ENCODE measurements around the gene GRIN3B. TPM values are rescaled to one million over a fixed set of nuclear protein-coding genes. Genes with fewer than 3 reads are reported as not detected.

GRIN3B gene
- total RNA-seq, 2 donors from 2014 or later = 0.14 TPM; not detected in 1

GRCh38 chr19:993361-993830 is 6.8 kb upstream of the GRIN3B start:
- H3K9me3 ChIP-seq = no peaks in the 10 kb centered on the region
- DNase-seq (ENCODE audit: low spot score) = no peak
- ATAC-seq (ENCODE audit: insufficient number of reproducible peaks, low FRiP score, low read depth) = no peak
- H3K27ac ChIP-seq = no peak overlapping the region
- H3K4me3 ChIP-seq = no peak overlapping the region
- no peaks in the 10 kb centered on the region for H3K27me3 ChIP-seq (replicated peaks; ENCODE audit: insufficient read depth)
- peaks cover 11% of the 10 kb centered on the region for H3K36me3 ChIP-seq
- no peak for TF ChIP-seq CTCF (IDR thresholded peaks at IDR 0.05)
- no peaks in the 10 kb centered on the region for H3K4me1 ChIP-seq (ENCODE audit: control insufficient read depth in 1 of 2, low read depth in 2 of 2)

- H3K27me3 ChIP-seq (replicated peaks; ENCODE audit: insufficient read depth) = no peaks in the 10 kb centered on the region
- DNase-seq (ENCODE audit: low spot score) (no peak), ATAC-seq (ENCODE audit: insufficient number of reproducible peaks, low FRiP score, low read depth) (no peak)
- H3K4me3 ChIP-seq = no peak overlapping the region
- no peak overlapping the region for H3K27ac ChIP-seq
- TF ChIP-seq CTCF (IDR thresholded peaks at IDR 0.05) = no peak
- peaks cover 11% of the 10 kb centered on the region for H3K36me3 ChIP-seq
- H3K4me1 ChIP-seq (ENCODE audit: control insufficient read depth in 1 of 2, low read depth in 2 of 2) = no peaks in the 10 kb centered on the region
- H3K9me3 ChIP-seq = no peaks in the 10 kb centered on the region
These were observed 6.3 kb upstream of the GRIN3B start for GRCh38 chr19:993831-994393.

- DNase-seq (ENCODE audit: low spot score) = no peak
- H3K4me3 ChIP-seq = no peak overlapping the region
- H3K36me3 ChIP-seq = peaks cover 11% of the 10 kb centered on the region
- H3K9me3 ChIP-seq = no peaks in the 10 kb centered on the region
- no peaks in the 10 kb centered on the region for H3K27me3 ChIP-seq (replicated peaks; ENCODE audit: insufficient read depth)
- ATAC-seq (ENCODE audit: insufficient number of reproducible peaks, low FRiP score, low read depth) = no peak
- no peak overlapping the region for H3K27ac ChIP-seq
- TF ChIP-seq CTCF (IDR thresholded peaks at IDR 0.05) = no peak
- H3K4me1 ChIP-seq (ENCODE audit: control insufficient read depth in 1 of 2, low read depth in 2 of 2) = no peaks in the 10 kb centered on the region
These were observed 5.7 kb upstream of the GRIN3B start for GRCh38 chr19:994516-994915.

GRCh38 chr19:995051-995827 is 5.0 kb upstream of the GRIN3B start:
- Histone ChIP-seq H3K27ac (no peak overlapping the region), H3K4me1 (ENCODE audit: control insufficient read depth in 1 of 2, low read depth in 2 of 2) (no peaks in the 10 kb centered on the region), H3K9me3 (no peaks in the 10 kb centered on the region), H3K27me3 (replicated peaks; ENCODE audit: insufficient read depth) (no peaks in the 10 kb centered on the region), H3K4me3 (no peak overlapping the region), H3K36me3 (peaks cover 11% of the 10 kb centered on the region)
- DNase-seq (ENCODE audit: low spot score) = no peak
- no peak for ATAC-seq (ENCODE audit: insufficient number of reproducible peaks, low FRiP score, low read depth)
- no peak for TF ChIP-seq CTCF (IDR thresholded peaks at IDR 0.05)

- DNase-seq (ENCODE audit: low spot score) (no peak), ATAC-seq (ENCODE audit: insufficient number of reproducible peaks, low FRiP score, low read depth) (no peak)
- Histone ChIP-seq H3K36me3 (peaks cover 8% of the 10 kb centered on the region), H3K4me3 (peak overlapping the region; percentile 16), H3K27ac (no peak overlapping the region), H3K27me3 (replicated peaks; ENCODE audit: insufficient read depth) (peaks cover 7% of the 10 kb centered on the region), H3K4me1 (ENCODE audit: control insufficient read depth in 1 of 2, low read depth in 2 of 2) (no peaks in the 10 kb centered on the region), H3K9me3 (no peaks in the 10 kb centered on the region)
- no peak for TF ChIP-seq CTCF (IDR thresholded peaks at IDR 0.05)
These were observed 4.0 kb upstream of the GRIN3B start for GRCh38 chr19:996051-996838.
